HG02588 (cell line): Measurements from ENCODE around the gene BRINP1.

Source experiments
- ATAC-seq: cut with Tn5 transposase; IDR thresholded peaks from one replicate; pipeline ENCODE4 v1.9.1; 2021; ENCODE audit warnings: mild to moderate bottlenecking, moderate library complexity; ENCODE audit not compliant: unreplicated experiment

The BRINP1 gene

DNA sequence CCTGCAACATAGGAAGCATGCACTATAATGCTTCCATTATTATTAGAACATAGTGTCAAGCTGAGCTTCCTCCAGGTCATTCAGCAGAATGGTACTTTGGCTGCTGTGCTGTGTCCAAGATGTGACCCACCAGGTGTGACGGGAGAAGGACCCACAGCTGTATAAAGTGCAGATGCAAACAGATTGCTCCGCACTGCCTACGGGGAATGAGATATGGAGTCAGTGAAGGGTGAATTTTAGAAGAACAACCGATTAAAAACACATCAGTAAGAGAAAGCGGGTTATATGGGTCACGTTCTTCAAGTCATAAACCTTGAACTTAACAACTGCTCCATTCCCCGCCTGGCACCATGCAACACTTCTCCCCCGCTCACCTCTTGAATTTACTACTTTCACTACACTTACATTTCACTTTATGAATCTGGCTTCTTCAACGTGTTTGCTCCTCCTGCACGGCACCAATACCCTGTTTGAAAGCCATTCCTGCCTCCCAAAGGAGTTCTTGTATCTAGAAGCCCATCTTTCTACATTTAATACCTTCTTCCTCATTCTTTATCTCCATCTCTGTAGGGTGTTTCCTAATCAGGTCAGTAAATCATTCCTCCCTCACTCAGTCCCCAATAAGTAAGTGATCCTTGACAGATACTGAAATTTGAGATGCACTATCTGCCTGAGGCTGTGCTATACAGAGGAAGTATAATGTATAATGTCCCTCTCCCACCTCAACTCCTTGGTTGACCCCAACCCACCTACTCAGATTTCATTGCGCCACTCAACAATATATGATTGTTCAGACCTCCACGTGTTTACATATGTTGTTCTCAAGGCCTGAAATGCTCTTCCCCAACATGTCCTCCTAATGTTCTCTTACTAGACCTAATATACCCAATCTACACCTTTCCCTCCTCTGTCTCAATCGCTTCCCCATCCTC is 25.9 kb downstream of the BRINP1 start:
- ATAC-seq, result no peak

DNA sequence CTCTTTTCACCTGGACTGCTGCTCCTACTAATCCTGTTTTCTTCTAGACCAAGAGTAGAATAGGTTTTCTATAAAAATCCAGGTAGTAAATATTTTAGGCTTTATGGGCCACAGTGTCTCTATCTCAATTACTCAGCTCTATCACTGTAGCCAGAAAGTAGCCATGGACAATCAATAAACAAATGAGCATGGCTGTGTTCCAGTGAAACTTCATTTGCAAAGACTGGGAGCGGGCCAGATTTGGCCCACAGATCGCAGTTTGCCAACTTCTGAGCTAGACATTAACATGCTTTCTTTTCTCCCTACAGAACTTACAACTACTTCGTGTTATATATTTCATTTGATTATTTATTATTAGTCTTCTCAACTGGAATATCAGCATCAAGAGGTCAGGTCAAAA is 30.2 kb downstream of the BRINP1 start:
- ATAC-seq, result no peak

DNA sequence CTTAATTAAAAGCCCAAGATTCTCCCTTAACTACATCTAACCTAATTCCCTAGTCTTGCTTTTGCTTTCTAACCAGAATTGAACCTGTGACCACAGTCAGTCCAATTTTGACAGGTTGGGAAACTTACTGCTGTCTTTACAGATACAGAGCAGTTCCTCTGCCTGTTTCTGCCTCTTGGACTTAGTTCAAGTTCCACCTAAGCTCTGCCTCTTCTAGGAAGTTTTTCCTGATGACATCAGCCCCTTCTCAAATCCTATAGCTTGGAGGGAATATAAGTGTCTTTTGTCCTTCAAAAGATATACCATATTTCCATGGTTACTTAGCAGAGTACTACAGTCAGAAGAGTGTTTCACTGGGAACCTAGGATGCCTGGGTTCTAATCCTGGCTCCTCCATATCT is 31.7 kb downstream of the BRINP1 start:
- no peak for ATAC-seq

- ATAC-seq, result no peak
Observed at GRCh38 chr9:119334745-119335144, 34.5 kb downstream of the BRINP1 start.

DNA sequence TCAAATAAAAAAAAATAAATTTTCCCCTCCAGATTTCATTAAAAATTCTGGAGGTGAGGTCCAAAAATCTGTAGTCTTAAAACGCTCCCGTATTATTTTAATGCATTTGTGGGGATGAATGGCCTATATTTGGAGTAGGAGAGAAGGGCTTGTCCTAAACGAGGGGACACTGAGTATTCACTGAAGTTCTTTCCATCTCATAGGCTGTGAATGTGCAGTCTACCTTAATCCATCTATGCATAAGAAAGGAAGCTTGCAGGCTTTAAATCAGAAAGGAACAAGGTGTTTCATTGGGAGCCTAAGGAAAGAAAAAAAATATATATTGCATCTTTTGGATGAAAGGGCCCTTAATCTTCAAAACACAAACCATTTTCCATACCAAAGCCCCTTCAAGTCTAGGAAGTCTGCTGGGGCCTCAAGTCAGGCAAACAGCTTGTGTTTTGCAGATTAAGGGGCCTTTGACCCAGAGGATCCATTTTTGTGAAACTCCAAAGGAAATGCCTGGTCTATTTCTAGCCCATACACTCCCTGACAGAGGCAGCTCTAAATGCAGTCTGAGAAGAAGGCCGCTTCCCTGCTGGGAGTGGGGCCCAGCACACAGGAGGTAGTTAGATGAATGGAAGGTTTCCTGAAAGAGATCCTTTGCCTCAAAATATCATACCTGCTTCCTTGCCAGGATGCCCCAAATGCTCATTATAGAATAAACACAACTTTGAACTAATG is 35.6 kb downstream of the BRINP1 start:
- no peak for ATAC-seq

DNA sequence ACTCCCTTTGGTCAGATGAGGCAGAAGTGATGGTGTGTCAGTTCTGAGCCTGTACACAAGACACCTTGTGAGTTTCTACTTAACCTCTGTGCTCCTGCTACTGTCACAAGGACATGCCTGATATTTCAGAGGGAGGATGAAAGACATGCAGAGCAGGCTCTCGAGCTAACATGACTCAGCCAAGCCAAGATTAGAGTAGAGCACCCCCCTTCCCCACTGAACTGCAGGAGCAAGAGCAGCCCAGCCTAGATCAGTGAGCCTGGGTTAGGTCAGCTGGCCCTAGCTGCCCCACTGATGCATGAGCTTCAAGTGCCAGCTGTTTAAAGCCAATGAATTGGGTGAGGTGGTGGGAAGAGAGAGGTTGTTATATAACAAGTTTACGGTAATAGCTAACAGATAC is 36.7 kb downstream of the BRINP1 start:
- ATAC-seq, result no peak

GRCh38 chr9:119322184-119322583 is 47.1 kb downstream of the BRINP1 start:
- no peak for ATAC-seq

GRCh38 chr9:119318371-119318770 is 50.9 kb downstream of the BRINP1 start:
- ATAC-seq, result no peak

DNA sequence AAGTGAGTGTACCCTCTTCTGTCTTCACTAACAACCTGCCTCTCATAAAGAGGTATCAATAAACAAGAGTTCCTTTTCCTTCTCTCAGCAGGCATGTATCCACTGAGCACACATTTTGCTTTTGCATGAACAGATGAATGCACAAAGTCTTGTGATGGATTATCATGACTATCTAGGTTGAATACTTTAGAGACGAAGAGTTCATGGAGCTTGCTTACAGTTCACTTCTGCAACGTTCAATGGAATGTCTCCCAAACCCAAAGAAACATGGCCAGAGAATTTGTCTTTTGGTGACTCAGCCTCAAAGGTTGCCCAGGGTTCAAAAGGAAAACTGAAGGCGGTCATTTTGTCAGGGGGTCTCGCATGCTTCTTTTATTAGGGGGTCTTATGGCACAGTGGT is 55.4 kb downstream of the BRINP1 start:
- no peak for ATAC-seq

GRCh38 chr9:119310741-119311140 is 58.5 kb downstream of the BRINP1 start:
- no peak for ATAC-seq

DNA sequence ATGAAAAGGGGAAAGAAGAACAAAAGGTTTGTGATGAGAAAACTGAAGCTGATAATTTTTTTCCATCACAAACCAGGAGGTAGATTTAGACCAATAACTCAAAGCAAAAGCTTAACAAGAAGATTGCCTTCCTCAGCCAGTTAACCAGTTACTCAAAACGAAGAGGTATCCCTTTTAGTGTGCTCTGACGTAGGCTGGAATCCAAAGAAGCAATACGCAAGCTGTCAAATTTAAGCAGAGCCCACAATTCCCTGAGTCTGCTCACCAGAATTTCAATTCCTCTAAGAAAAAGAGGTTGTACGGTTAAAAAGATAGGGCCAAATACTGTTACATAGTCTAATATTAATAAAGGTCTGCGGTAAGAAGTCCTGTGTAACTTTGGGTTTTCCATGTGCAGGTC is 61.8 kb downstream of the BRINP1 start:
- ATAC-seq, result no peak

DNA sequence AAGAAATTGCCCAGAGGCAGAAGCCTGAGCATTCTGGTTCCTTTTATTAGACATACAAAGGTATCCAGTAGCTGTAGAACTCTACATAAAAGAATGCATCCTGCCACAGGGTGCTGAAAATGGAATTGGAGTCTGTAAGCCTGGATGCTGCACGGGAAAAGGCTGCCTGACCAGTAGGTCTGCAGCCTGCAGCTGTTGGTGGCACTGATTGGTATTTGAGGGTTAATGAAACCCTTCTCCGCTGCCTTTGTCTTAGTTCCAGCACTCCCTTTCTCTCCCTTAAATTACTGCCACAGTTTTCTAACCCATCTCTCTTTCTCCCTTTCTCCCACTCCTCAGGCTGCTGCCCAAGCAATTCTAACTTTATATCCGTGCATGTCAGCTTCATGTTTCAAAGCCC is 64.7 kb downstream of the BRINP1 start:
- ATAC-seq, result no peak

DNA sequence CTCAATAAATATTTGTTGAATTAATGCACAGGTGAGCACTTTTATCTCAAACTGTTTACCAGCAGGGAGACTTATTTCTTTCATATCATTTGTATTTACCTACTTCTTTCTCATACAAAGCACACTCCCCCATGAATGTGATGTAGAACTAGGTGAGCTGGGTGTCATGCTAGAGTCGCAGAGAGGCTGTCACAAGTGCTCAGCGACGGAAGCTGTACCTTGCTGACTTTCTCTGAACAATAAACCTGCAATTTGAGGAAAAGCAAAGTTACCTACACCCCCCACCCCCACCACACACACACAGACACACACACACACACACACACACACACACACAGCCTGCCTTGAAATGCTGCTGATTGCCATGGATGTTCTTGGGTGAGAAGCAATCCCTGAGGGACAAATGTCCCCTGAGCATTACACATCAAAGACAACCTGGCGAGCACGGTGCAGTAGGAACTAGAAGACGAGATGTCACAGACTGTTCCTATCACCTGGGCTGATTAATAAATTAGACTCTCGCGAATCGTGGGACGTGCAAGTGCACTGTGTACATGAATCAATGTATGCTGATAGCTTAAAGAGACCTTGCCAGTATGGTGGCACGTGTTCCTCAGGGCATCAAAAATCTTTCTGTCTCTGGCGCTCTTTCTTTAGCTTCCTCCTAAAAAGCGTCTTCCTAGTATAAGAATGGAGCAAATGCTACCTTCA is 66.1 kb downstream of the BRINP1 start:
- ATAC-seq, result no peak

DNA sequence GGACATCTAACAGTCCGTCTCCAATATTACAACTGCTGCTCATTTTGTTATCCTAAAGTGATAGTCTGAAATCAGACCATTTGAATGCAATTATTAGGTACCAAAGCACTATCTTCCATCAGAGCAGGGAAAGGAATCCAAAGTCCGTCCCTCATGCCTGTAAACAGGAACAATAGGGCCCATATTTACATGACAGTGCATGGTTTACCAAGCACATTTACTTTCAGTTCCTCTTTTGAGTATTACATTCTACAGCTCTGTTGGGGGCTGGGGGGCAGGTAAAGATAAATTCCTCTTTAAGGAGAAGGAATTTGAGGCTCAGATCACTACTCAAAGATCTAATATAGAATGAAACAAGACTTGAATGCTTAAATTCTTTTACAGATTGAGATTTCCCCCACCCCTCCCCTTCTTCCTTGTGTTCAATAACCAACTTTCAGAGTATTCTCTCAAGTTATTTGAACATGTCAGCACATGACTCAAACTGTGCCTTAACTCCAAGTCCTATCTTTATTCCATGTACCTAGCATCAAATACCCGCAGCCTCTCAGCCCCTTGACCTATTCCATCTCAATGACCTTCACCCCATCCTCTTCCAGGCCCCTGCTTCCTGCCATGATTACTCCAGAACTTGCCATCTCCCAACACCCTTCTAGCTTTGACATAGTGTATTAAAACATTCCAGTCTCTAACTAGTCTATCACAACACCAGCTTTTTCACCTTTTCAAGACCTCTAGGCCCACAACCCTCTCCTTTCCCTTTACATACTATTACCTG is 71.0 kb downstream of the BRINP1 start:
- ATAC-seq, result peak; percentile 89

DNA sequence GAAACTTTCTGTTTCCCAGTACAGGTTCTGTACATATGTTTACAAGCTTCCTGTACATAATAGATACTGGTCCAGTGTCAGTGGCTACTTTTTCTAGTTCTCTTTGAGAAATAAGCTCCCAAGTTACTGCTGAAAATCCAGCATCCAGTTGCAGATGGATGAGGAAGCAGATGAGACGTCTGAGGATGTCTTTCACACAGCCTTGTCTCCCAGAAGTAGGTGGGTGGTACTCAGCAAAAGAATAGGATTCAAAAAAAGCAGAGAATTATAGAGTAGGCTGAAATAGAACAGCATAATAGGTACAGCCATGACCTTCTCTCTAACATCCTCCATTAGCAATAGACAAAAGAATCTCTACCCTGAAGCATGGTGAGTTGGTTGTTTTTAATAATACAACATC is 77.7 kb downstream of the BRINP1 start:
- no peak for ATAC-seq

DNA sequence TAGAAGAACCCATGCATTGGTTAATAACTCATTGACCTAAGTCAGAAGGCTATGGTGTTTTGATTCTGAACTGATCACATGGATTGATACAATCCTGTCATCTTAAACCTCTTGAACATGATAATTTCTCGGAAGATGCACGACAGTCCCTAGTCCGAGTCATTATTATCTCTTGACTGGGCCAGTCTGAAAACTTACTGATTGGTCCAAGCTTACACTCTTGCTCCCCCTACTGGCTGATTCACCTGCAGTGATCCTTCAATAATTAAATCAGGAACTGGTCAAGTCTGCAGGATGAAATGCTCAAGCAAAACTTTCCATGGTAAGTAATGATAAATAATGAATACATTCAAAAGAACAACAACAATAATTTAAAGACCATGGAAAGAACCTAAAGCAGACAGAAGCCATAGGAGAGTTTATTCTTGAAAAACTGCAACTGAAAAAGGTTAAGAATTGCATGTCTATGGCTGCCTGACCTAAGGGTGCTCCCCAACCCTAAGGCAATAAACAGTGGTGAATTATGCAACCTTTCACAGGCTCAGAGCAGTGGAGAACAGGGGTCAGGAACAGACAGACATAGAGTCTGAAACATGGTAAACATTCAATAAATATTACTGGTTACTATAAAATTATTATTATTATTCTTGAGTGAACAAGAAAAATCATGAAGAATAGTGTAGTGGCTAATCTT is 79.3 kb downstream of the BRINP1 start:
- peak; percentile 79 for ATAC-seq

DNA sequence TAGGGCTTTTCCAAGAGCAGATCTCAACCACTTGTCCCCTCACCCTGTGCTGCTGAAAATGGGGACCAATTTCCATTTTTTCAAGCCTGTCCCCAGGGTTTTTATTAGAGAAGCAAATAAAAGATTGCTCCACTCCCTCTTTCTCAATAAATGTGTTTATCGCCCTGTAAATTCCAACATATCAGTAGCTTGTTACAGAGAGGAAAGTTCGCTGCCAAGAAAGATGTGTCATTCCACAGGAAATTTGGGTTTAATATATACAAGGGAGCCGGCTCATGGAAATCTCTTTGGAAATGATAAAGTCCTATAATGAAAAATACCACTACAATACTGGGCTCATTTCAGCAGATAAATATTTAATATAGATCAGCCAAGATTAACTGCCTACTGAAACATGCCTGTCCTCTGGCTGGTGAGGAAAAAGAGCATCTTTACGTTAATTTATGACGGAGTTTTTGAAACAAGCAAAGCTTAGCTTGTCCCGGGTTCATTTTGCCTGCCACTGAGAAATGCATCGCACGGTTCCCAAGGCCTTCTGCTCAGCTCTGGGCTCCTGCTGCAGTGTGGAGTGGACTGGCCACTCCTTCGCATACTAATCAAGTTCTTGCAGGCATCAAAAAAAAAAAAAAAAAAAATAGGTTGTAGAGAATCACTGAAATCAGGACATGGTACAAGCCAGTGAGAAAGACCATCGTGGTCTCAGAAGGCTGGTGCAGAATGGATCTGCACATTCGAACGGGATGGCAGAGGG is 84.5 kb downstream of the BRINP1 start:
- ATAC-seq, result no peak

DNA sequence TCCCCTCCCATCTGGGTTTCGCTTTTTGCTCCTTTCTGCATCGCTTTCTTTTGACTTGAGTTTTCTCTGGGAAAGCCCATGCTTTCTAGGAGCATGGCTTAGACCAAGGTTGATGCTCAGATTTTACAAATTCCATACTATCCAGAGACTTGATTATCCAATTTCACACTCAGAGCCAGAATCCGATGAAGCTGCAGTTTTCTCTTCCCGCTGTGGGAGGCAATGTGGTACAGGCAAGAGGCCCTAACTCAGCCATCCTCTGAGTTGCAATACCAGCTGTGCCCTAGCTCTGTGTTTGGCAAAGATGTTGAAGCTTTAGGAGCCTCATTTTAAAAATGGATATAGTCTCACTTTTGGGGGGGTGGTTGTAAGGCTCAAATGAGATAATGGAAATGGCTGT is 85.1 kb downstream of the BRINP1 start:
- no peak for ATAC-seq

GRCh38 chr9:119283078-119283794 is 86.0 kb downstream of the BRINP1 start:
- no peak for ATAC-seq
